Neural crest cell (in vitro differentiated cells): ENCODE results near the gene FRMD4A. TPM values are rescaled to one million over a fixed set of nuclear protein-coding genes. Genes with fewer than 3 reads are reported as not detected.
"Not testable (repeated sequence)": the region's sequence is repeated elsewhere in the genome, so short reads cannot be mapped to it uniquely, and the experiment has no call there.

ENCODE experiments used
- DNase-seq: peaks from one replicate; pipeline ENCODE4 v3.0.0; 2021; ENCODE audit warnings: low read depth, mixed read lengths, low spot score
- H3K27ac Mint-ChIP-seq: one replicate; pipeline ENCODE4 v1.8.0; 2021; ENCODE audit warnings: mild to moderate bottlenecking, mixed read lengths; ENCODE audit not compliant: unreplicated experiment
- H3K27me3 Mint-ChIP-seq: 2 replicates; pipeline ENCODE4 v1.8.0; 2021; ENCODE audit warnings: low read depth, mild to moderate bottlenecking, mixed read lengths
- H3K36me3 Mint-ChIP-seq: 2 replicates; pipeline ENCODE4 v1.8.0; 2021; ENCODE audit warnings: low read depth, mild to moderate bottlenecking, mixed read lengths
- H3K4me1 Mint-ChIP-seq: 2 replicates; pipeline ENCODE4 v1.8.0; 2021; ENCODE audit warnings: mixed read lengths
- H3K4me3 Mint-ChIP-seq: one replicate; pipeline ENCODE4 v1.8.0; 2021; ENCODE audit warnings: mild to moderate bottlenecking, mixed read lengths
- H3K9me3 Mint-ChIP-seq: 2 replicates; pipeline ENCODE4 v1.8.0; 2021; ENCODE audit warnings: mixed read lengths
- total RNA-seq: library from RNA; stranded (reverse); gene quantifications from 2 replicates; pipeline ENCODE4 v1.2.1, GENCODE V29; 2021
- TF ChIP-seq, protein P1 (sequence below): fragments of 200-600 bp; sonication (generic); conservative IDR thresholded peaks from 2 replicates; pipeline ENCODE4 v1.5.0; 2021; ENCODE audit warnings: antibody characterized with exemption, mild to moderate bottlenecking

The FRMD4A gene
- total RNA-seq, 1 donor from 2014 or later, result 65.3 TPM

- no peak for DNase-seq
- Mint-ChIP-seq H3K27me3 (no peaks in the 10 kb centered on the region), H3K36me3 (peaks cover 19% of the 10 kb centered on the region), H3K4me1 (peaks cover 9% of the 10 kb centered on the region), H3K9me3 (no peaks in the 10 kb centered on the region), H3K27ac (no peak overlapping the region), H3K4me3 (no peak overlapping the region)
- TF ChIP-seq, protein P1, sequence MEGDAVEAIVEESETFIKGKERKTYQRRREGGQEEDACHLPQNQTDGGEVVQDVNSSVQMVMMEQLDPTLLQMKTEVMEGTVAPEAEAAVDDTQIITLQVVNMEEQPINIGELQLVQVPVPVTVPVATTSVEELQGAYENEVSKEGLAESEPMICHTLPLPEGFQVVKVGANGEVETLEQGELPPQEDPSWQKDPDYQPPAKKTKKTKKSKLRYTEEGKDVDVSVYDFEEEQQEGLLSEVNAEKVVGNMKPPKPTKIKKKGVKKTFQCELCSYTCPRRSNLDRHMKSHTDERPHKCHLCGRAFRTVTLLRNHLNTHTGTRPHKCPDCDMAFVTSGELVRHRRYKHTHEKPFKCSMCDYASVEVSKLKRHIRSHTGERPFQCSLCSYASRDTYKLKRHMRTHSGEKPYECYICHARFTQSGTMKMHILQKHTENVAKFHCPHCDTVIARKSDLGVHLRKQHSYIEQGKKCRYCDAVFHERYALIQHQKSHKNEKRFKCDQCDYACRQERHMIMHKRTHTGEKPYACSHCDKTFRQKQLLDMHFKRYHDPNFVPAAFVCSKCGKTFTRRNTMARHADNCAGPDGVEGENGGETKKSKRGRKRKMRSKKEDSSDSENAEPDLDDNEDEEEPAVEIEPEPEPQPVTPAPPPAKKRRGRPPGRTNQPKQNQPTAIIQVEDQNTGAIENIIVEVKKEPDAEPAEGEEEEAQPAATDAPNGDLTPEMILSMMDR, result no peak
Measured at GRCh38 chr10:13770760-13771493, 559.8 kb downstream of the FRMD4A start.

DNA sequence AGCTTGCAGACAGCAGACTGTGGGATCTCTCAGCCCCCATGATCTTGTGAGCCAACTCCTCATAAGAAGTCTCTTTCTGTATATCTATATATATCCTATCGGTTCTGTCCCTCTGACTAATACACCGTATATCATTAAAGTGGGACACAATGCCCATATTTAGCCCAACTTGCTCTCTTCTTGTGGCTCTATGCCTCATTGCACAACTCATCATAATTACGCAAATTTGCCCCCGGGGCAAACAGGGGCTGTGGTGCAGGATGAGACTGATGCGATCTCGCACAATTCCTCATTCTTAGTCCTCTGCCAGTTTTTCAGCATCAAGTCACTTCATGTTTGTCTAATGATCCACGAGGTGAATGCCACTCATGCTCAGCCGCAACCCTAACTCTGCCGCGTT, 560.8 kb downstream of the FRMD4A start:
- TF ChIP-seq, protein P1, result no peak
- H3K27me3 Mint-ChIP-seq, result no peaks in the 10 kb centered on the region
- no peak overlapping the region for H3K4me3 Mint-ChIP-seq
- H3K36me3 Mint-ChIP-seq, result peaks cover 16% of the 10 kb centered on the region
- H3K4me1 Mint-ChIP-seq, result peaks cover 9% of the 10 kb centered on the region
- peak overlapping the region; percentile 47 for H3K27ac Mint-ChIP-seq
- no peak for DNase-seq
- H3K9me3 Mint-ChIP-seq, result no peaks in the 10 kb centered on the region

- TF ChIP-seq, protein P1, result no peak
- Mint-ChIP-seq H3K27ac (peak overlapping the region; percentile 69), H3K27me3 (no peaks in the 10 kb centered on the region), H3K4me3 (no peak overlapping the region), H3K9me3 (no peaks in the 10 kb centered on the region), H3K4me1 (peaks cover 9% of the 10 kb centered on the region), H3K36me3 (peaks cover 9% of the 10 kb centered on the region)
- DNase-seq, result no peak
Measured at GRCh38 chr10:13767676-13768178, 563.0 kb downstream of the FRMD4A start.

DNA sequence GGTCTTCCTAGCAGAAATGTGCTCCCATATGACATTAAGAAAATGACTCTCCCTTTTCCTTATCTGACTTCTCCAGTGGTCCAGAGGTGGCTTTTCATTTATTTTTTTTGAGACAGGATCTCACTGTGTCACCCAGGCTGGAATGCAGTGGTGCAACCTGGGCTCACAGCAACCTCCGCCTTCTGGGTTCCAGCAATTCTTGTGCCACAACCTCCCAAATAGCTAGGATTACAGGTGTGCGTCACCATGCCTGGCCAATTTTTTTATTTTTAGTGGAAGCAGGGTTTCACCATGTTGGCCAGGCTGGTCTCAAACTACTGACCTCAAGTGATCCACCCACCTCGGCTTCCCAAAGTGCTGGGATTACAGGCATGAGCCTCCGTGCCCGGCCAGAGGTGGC, 563.6 kb downstream of the FRMD4A start:
- H3K4me3 Mint-ChIP-seq, H3K9me3 Mint-ChIP-seq, H3K27ac Mint-ChIP-seq, H3K27me3 Mint-ChIP-seq, H3K4me1 Mint-ChIP-seq, DNase-seq: not testable (repeated sequence)
- peaks cover 10% of the 10 kb centered on the region for H3K36me3 Mint-ChIP-seq

GRCh38 chr10:13765641-13766341, 564.9 kb downstream of the FRMD4A start:
- no peak for DNase-seq
- Mint-ChIP-seq H3K4me1 (peaks cover 9% of the 10 kb centered on the region), H3K36me3 (peaks cover 21% of the 10 kb centered on the region), H3K27me3 (no peaks in the 10 kb centered on the region), H3K9me3 (no peaks in the 10 kb centered on the region), H3K27ac (no peak overlapping the region), H3K4me3 (no peak overlapping the region)
- TF ChIP-seq, protein P1, result no peak
